Measurements from ENCODE around the gene HECTD4. TPM values are rescaled to one million over a fixed set of nuclear protein-coding genes. Genes with fewer than 3 reads are reported as not detected.

Gene HECTD4
- total RNA-seq, 1 experiment from 2014 or later, result 54.5 TPM

DNA sequence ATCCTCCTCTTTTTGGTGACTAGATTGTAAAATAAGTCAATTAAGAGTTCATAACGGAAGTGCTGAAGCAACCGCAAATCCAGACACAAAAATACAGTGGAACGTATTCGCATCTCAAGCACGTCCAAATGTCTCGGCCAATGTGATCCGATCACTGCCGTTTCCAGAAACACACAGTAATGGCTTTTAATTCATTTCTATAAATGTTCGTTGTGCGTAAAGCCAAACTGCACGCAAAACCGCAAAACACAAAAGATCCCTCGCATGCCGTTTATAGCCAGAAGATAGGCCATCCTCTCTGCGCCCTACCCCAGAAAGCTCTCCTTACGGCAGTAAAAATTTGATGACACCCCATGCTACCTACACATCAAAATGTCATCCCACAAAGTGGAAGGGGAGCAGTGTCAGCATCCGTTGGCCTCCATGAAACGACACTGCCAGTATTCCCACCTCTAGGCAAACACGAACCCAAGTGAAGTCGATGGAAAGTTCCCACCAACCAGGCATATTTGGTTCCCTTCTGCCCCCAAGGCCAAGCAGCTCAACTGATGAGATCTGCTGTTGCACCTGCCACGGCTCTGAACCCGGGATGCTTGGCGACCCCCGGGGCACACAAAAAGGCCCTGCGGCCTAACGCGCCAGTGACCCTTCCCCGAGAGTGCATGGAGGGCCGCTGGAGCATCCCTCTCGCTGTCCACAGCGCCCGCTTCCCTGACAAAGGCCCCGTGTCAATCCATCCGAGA, 1.4 kb downstream of the HECTD4 start:
- Histone ChIP-seq H3K4me1 (peaks cover 8% of the 10 kb centered on the region; the same call in 1 of the 2 replicates), H3K9me3 (no peaks in the 10 kb centered on the region), H3K36me3 (ENCODE audit: control insufficient read depth, insufficient read depth, low read length) (no peaks in the 10 kb centered on the region), H3K27me3 (replicated peaks; ENCODE audit: control insufficient read depth, insufficient read depth, low read length) (no peaks in the 10 kb centered on the region), H3K4me3 (ENCODE audit: low read depth, low read length) (peak overlapping the region; percentile 86)
- peaks cover 9% of the 10 kb centered on the region for H3K36me3 Mint-ChIP-seq (ENCODE audit: insufficient read depth, unreplicated experiment)
- no peak for TF ChIP-seq CTCF (IDR thresholded peaks at IDR 0.05; ENCODE audit: insufficient read depth in 1 of 2, low read depth in 1 of 2, low read length in 1 of 2, severe bottlenecking in 1 of 2, unreplicated experiment in 1 of 2)
- intact Hi-C loops (cut with micrococcal nuclease; ENCODE audit: unreplicated experiment), result loop anchor here (10.0 kb wide), 2 partner anchors 86 to 256 kb away; partner anchors contain the start of gene TRAFD1
- no peaks in the 10 kb centered on the region for H3K9me3 Mint-ChIP-seq (ENCODE audit: unreplicated experiment)
- no peaks in the 10 kb centered on the region for H3K27me3 Mint-ChIP-seq (ENCODE audit: insufficient read depth, unreplicated experiment)
- no TSS peak for BruUV-seq (replicated peaks)
- H3K4me3 Mint-ChIP-seq (ENCODE audit: unreplicated experiment), result peak overlapping the region; percentile 86
- no peak for DNase-seq
- peak overlapping the region; percentile 88 for H3K27ac Mint-ChIP-seq (ENCODE audit: unreplicated experiment)
- CTCF ChIA-PET, result interaction anchor here (0.7 kb wide), 1 partner anchor 1105 kb away, joined by 5 read pairs; no protein-coding TSS in a partner anchor
- peaks cover 11% of the 10 kb centered on the region for H3K4me1 Mint-ChIP-seq (ENCODE audit: low read depth, unreplicated experiment)
- POLR2A ChIA-PET, result no interaction called here

GRCh38 chr12:112375105-112375504, 7.1 kb downstream of the HECTD4 start:
- no peaks in the 10 kb centered on the region for H3K27me3 Mint-ChIP-seq (ENCODE audit: insufficient read depth, unreplicated experiment)
- Histone ChIP-seq H3K27me3 (replicated peaks; ENCODE audit: control insufficient read depth, insufficient read depth, low read length) (no peaks in the 10 kb centered on the region), H3K4me1 (peaks cover 13% of the 10 kb centered on the region), H3K4me3 (ENCODE audit: low read depth, low read length) (no peak overlapping the region), H3K36me3 (ENCODE audit: control insufficient read depth, insufficient read depth, low read length) (no peaks in the 10 kb centered on the region), H3K9me3 (no peaks in the 10 kb centered on the region)
- no TSS peak for BruUV-seq (replicated peaks)
- ChIA-PET POLR2A (no interaction called here), CTCF (no interaction called here)
- H3K9me3 Mint-ChIP-seq (ENCODE audit: unreplicated experiment), result no peaks in the 10 kb centered on the region
- peaks cover 6% of the 10 kb centered on the region for H3K4me1 Mint-ChIP-seq (ENCODE audit: low read depth, unreplicated experiment)
- H3K4me3 Mint-ChIP-seq (ENCODE audit: unreplicated experiment), result no peak overlapping the region
- H3K27ac Mint-ChIP-seq (ENCODE audit: unreplicated experiment), result no peak overlapping the region
- no peak for DNase-seq
- H3K36me3 Mint-ChIP-seq (ENCODE audit: insufficient read depth, unreplicated experiment), result peaks cover 8% of the 10 kb centered on the region
- intact Hi-C loops (cut with micrococcal nuclease; ENCODE audit: unreplicated experiment), result no loop called here
- TF ChIP-seq CTCF (IDR thresholded peaks at IDR 0.05; ENCODE audit: insufficient read depth in 1 of 2, low read depth in 1 of 2, low read length in 1 of 2, severe bottlenecking in 1 of 2, unreplicated experiment in 1 of 2), result no peak

DNA sequence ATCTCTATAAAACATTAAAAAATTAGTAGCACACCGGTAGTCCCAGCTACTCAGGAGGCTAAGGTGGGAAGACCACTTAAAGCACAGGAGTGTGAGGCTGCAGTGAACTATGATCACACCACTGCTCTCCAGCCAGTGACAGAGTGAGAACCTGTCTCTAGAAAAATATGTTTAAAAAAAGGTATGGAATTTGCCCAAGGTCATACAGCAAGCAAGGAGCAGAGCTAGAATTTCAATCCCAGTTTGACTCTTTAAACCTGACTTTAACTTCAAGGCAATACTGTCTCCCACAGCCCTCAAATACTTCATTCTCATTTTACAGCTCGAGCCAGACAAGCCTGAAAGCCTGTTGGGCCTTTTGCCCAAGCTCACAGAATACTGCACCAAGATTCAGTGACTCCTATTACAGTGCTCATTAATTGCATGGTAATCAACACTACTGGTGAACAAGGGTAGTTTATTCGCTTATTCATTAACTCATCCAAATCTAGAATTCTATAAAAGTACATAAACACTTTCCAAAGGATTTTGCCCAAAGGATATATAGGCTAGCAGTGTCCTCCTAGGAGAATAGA, 8.0 kb downstream of the HECTD4 start:
- peaks cover 13% of the 10 kb centered on the region for H3K4me1 ChIP-seq
- Mint-ChIP-seq H3K27me3 (ENCODE audit: insufficient read depth, unreplicated experiment) (no peaks in the 10 kb centered on the region), H3K36me3 (ENCODE audit: insufficient read depth, unreplicated experiment) (peaks cover 8% of the 10 kb centered on the region), H3K4me1 (ENCODE audit: low read depth, unreplicated experiment) (peaks cover 6% of the 10 kb centered on the region), H3K9me3 (ENCODE audit: unreplicated experiment) (no peaks in the 10 kb centered on the region), H3K4me3 (ENCODE audit: unreplicated experiment) (no peak overlapping the region), H3K27ac (ENCODE audit: unreplicated experiment) (no peak overlapping the region)
- no peaks in the 10 kb centered on the region for H3K9me3 ChIP-seq
- no peak for TF ChIP-seq CTCF (IDR thresholded peaks at IDR 0.05; ENCODE audit: insufficient read depth in 1 of 2, low read depth in 1 of 2, low read length in 1 of 2, severe bottlenecking in 1 of 2, unreplicated experiment in 1 of 2)
- intact Hi-C loops (cut with micrococcal nuclease; ENCODE audit: unreplicated experiment), result no loop called here
- no peaks in the 10 kb centered on the region for H3K27me3 ChIP-seq (replicated peaks; ENCODE audit: control insufficient read depth, insufficient read depth, low read length)
- H3K36me3 ChIP-seq (ENCODE audit: control insufficient read depth, insufficient read depth, low read length), result no peaks in the 10 kb centered on the region
- CTCF ChIA-PET, result no interaction called here
- H3K4me3 ChIP-seq (ENCODE audit: low read depth, low read length), result no peak overlapping the region
- no peak for DNase-seq
- POLR2A ChIA-PET, result no interaction called here
- no TSS peak for BruUV-seq (replicated peaks)

Measured in Caco-2 (cell line).